Neuronal stem cell (in vitro differentiated cells): ENCODE data around the gene B3GNT5.
A peak's percentile ranks its signal among the peaks of the same experiment; 100 is the strongest.

Experiments
- DNase-seq: peaks from one replicate; pipeline ENCODE4 v3.0.0-alpha.2; 2013; ENCODE audit warnings: low spot score
- H2AFZ ChIP-seq: one replicate; pipeline ENCODE4 v1.6.1; 2013; ENCODE audit warnings: mild to moderate bottlenecking, low read length, inconsistent platforms
- H2AK5ac ChIP-seq: 2 replicates; pipeline ENCODE4 v1.6.1; 2013; ENCODE audit warnings: low read depth, mild to moderate bottlenecking, inconsistent platforms, low read length, moderate library complexity, mixed read lengths
- H2BK120ac ChIP-seq: 2 replicates; pipeline ENCODE4 v1.6.1; 2013; ENCODE audit warnings: low read depth, mild to moderate bottlenecking, inconsistent platforms, low read length, moderate library complexity, mixed read lengths
- H2BK12ac ChIP-seq: one replicate; pipeline ENCODE4 v1.6.1; 2013; ENCODE audit warnings: low read length, inconsistent platforms
- H2BK15ac ChIP-seq: 2 replicates; pipeline ENCODE4 v1.6.1; 2013; ENCODE audit warnings: mild to moderate bottlenecking, low read length, inconsistent platforms, mixed read lengths
- H2BK5ac ChIP-seq: one replicate; pipeline ENCODE4 v1.6.1; 2013; ENCODE audit warnings: inconsistent platforms, mild to moderate bottlenecking, low read length, moderate library complexity
- H3K14ac ChIP-seq: one replicate; pipeline ENCODE4 v1.6.1; 2013; ENCODE audit warnings: low read length, inconsistent platforms
- H3K18ac ChIP-seq: 2 replicates; pipeline ENCODE4 v1.6.1; 2013; ENCODE audit warnings: low read length, inconsistent platforms
- H3K23ac ChIP-seq: 2 replicates; pipeline ENCODE4 v1.6.1; 2013; ENCODE audit warnings: low read depth, mild to moderate bottlenecking, mixed read lengths, low read length, inconsistent platforms; ENCODE audit not compliant: poor library complexity
- H3K27ac ChIP-seq: replicated peaks from 3 replicates; pipeline ENCODE4 v1.5.1; 2013; ENCODE audit warnings: low read length, inconsistent platforms
- H3K27me3 ChIP-seq, 3 experiments: 2 replicates each; pipeline ENCODE4 v1.6.1; 2013; ENCODE audit warnings: low read length in 3 of 3, mild to moderate bottlenecking in 2 of 3, inconsistent platforms in 1 of 3, low read depth in 1 of 3, mixed read lengths in 1 of 3, moderate library complexity in 1 of 3; ENCODE audit not compliant: control insufficient read depth in 3 of 3, insufficient read depth in 3 of 3
- H3K36me3 ChIP-seq, 2 donors: replicated peaks in 1 of 2; 2 replicates each; pipeline ENCODE4 v1.6.1; 2013; ENCODE audit warnings: low read length in 2 of 2; ENCODE audit not compliant: control insufficient read depth in 2 of 2, insufficient read depth in 2 of 2
- H3K4ac ChIP-seq: 2 replicates; pipeline ENCODE4 v1.6.1; 2013; ENCODE audit warnings: inconsistent platforms, mild to moderate bottlenecking, low read length, moderate library complexity
- H3K4me1 ChIP-seq, 2 donors: 1 replicate in 1 of 2; 2 replicates in 1 of 2; pipeline ENCODE4 v1.6.1; 2013; ENCODE audit warnings: low read length in 2 of 2, low read depth in 1 of 2; ENCODE audit not compliant: control insufficient read depth in 2 of 2, insufficient read depth in 1 of 2
- H3K4me2 ChIP-seq: one replicate; pipeline ENCODE4 v1.6.1; 2013; ENCODE audit warnings: mild to moderate bottlenecking, low read length, inconsistent platforms; ENCODE audit not compliant: insufficient read depth, poor library complexity, severe bottlenecking
- H3K4me3 ChIP-seq, 2 donors: 2 replicates each; pipeline ENCODE4 v1.5.1; 2013; ENCODE audit warnings: low read length in 2 of 2, mild to moderate bottlenecking in 2 of 2, inconsistent platforms in 1 of 2, moderate library complexity in 1 of 2
- H3K79me1 ChIP-seq: one replicate; pipeline ENCODE4 v1.6.1; 2013; ENCODE audit warnings: low read depth, mild to moderate bottlenecking, inconsistent platforms, low read length, moderate library complexity
- H3K9ac ChIP-seq: one replicate; pipeline ENCODE4 v1.6.1; 2013; ENCODE audit warnings: mild to moderate bottlenecking, low read depth, low read length, inconsistent platforms; ENCODE audit not compliant: poor library complexity
- H3K9me3 ChIP-seq, 2 donors: replicated peaks in 1 of 2; 2 replicates each; pipeline versions ENCODE3 to v1.6.1; 2013; ENCODE audit warnings: low read length in 2 of 2, mild to moderate bottlenecking in 2 of 2, inconsistent platforms in 1 of 2, low read depth in 1 of 2, mixed read lengths in 1 of 2, moderate library complexity in 1 of 2; ENCODE audit not compliant: control insufficient read depth in 2 of 2, insufficient read depth in 1 of 2
- H4K8ac ChIP-seq: one replicate; pipeline ENCODE4 v1.6.1; 2013; ENCODE audit warnings: low read depth, mild to moderate bottlenecking, inconsistent platforms, low read length, moderate library complexity
- H4K91ac ChIP-seq: one replicate; pipeline ENCODE4 v1.6.1; 2013; ENCODE audit warnings: low read length, low read depth, mild to moderate bottlenecking, inconsistent platforms; ENCODE audit not compliant: poor library complexity
- WGBS, 2 donors: extraction: QIAGEN DNeasy Blood & Tissue Kit; methylation state at CpG; one replicate each; pipeline ENCODE4 v1.1.7; 2013; ENCODE audit warnings: missing lambda C conversion rate in 2 of 2, mixed read lengths in 1 of 2; ENCODE audit not compliant: insufficient read length in 2 of 2, insufficient replicate concordance in 1 of 2; ENCODE audit errors: extremely low coverage in 2 of 2; 5-methylcytosine and 5-hydroxymethylcytosine counted together

B3GNT5 gene

GRCh38 chr3:183268366-183268765 lies 15.3 kb downstream of the B3GNT5 start:
- H2BK5ac ChIP-seq: no peak overlapping the region
- H2BK120ac ChIP-seq: no peak overlapping the region
- no peak overlapping the region for H4K8ac ChIP-seq
- no peak for DNase-seq
- no peak overlapping the region for H2AFZ ChIP-seq
- no peak overlapping the region for H3K23ac ChIP-seq
- no peak overlapping the region for H3K14ac ChIP-seq
- no peak overlapping the region for H3K4me3 ChIP-seq
- no peak overlapping the region for H2BK12ac ChIP-seq
- H3K4me2 ChIP-seq: no peak overlapping the region
- no CpG with 5 or more reads among the region's 5 CpGs for WGBS, 2 donors
- H2AK5ac ChIP-seq: no peak overlapping the region
- H3K4ac ChIP-seq: no peak overlapping the region
- H3K27ac ChIP-seq: no peak overlapping the region
- H3K36me3 ChIP-seq: peaks cover 0 to 42% of the 10 kb centered on the region in 2 donors
- H3K27me3 ChIP-seq: no peaks in the 10 kb centered on the region
- H3K9ac ChIP-seq: no peak overlapping the region
- H4K91ac ChIP-seq: no peak overlapping the region
- H3K18ac ChIP-seq: no peak overlapping the region
- H3K4me1 ChIP-seq: peaks cover 14 to 24% of the 10 kb centered on the region in 2 donors
- no peaks in the 10 kb centered on the region for H3K79me1 ChIP-seq
- no peak overlapping the region for H2BK15ac ChIP-seq
- no peaks in the 10 kb centered on the region for H3K9me3 ChIP-seq

- Histone ChIP-seq H2AK5ac (no peak overlapping the region), H3K14ac (no peak overlapping the region), H3K9me3 (no peaks in the 10 kb centered on the region), H2BK5ac (no peak overlapping the region), H3K4me2 (no peak overlapping the region), H3K23ac (no peak overlapping the region), H3K36me3 (peaks cover 0 to 49% of the 10 kb centered on the region in 2 donors), H3K9ac (no peak overlapping the region), H3K4me1 (peaks cover 8 to 14% of the 10 kb centered on the region in 2 donors), H3K27ac (no peak overlapping the region), H3K4ac (peak overlapping the region; percentile 56), H2AFZ (no peak overlapping the region), H2BK12ac (no peak overlapping the region), H2BK15ac (no peak overlapping the region), H3K27me3 (no peaks in the 10 kb centered on the region), H4K91ac (no peak overlapping the region), H4K8ac (no peak overlapping the region), H3K4me3 (no peak overlapping the region), H3K18ac (no peak overlapping the region), H2BK120ac (no peak overlapping the region), H3K79me1 (no peaks in the 10 kb centered on the region)
- WGBS, 2 donors: no CpG with 5 or more reads among the region's 13 CpGs
- DNase-seq: no peak
Measured at GRCh38 chr3:183269345-183269744, 16.3 kb downstream of the B3GNT5 start.

- no peak overlapping the region for H2BK15ac ChIP-seq
- peaks cover 0 to 49% of the 10 kb centered on the region in 2 donors for H3K36me3 ChIP-seq
- no peak overlapping the region for H3K9ac ChIP-seq
- H3K27me3 ChIP-seq: no peaks in the 10 kb centered on the region
- no CpG with 5 or more reads among the region's 7 CpGs for WGBS, 2 donors
- no peak overlapping the region for H4K8ac ChIP-seq
- H3K23ac ChIP-seq: no peak overlapping the region
- no peak overlapping the region for H3K4ac ChIP-seq
- H2AFZ ChIP-seq: no peak overlapping the region
- H2BK120ac ChIP-seq: no peak overlapping the region
- H3K9me3 ChIP-seq: no peaks in the 10 kb centered on the region
- no peaks in the 10 kb centered on the region for H3K79me1 ChIP-seq
- no peak overlapping the region for H3K27ac ChIP-seq
- no peak overlapping the region for H2BK12ac ChIP-seq
- H3K4me1 ChIP-seq: peaks cover 8 to 9% of the 10 kb centered on the region in 2 donors
- no peak overlapping the region for H3K18ac ChIP-seq
- H4K91ac ChIP-seq: no peak overlapping the region
- H2BK5ac ChIP-seq: no peak overlapping the region
- DNase-seq: no peak
- H2AK5ac ChIP-seq: no peak overlapping the region
- H3K4me3 ChIP-seq: no peak overlapping the region
- H3K4me2 ChIP-seq: no peak overlapping the region
- H3K14ac ChIP-seq: no peak overlapping the region
Measured at GRCh38 chr3:183270344-183270743, 17.3 kb downstream of the B3GNT5 start.

- DNase-seq: no peak
- no peak overlapping the region for H4K91ac ChIP-seq
- H2AK5ac ChIP-seq: no peak overlapping the region
- H3K27ac ChIP-seq: no peak overlapping the region
- H2AFZ ChIP-seq: no peak overlapping the region
- H2BK120ac ChIP-seq: no peak overlapping the region
- H3K27me3 ChIP-seq: no peaks in the 10 kb centered on the region
- H3K4me2 ChIP-seq: no peak overlapping the region
- no peak overlapping the region for H3K14ac ChIP-seq
- H3K79me1 ChIP-seq: no peaks in the 10 kb centered on the region
- no peak overlapping the region for H3K23ac ChIP-seq
- H3K9me3 ChIP-seq: no peaks in the 10 kb centered on the region
- no peak overlapping the region for H3K4me3 ChIP-seq
- no peak overlapping the region for H3K18ac ChIP-seq
- H3K4me1 ChIP-seq: no peaks in the 10 kb centered on the region
- no peak overlapping the region for H3K9ac ChIP-seq
- H2BK5ac ChIP-seq: no peak overlapping the region
- no CpG with 5 or more reads among the region's 3 CpGs for whole genome bisulfite sequencing, 2 donors
- no peak overlapping the region for H2BK15ac ChIP-seq
- H2BK12ac ChIP-seq: no peak overlapping the region
- no peak overlapping the region for H3K4ac ChIP-seq
- no peak overlapping the region for H4K8ac ChIP-seq
- peaks cover 0 to 49% of the 10 kb centered on the region in 2 donors for H3K36me3 ChIP-seq
Measured at GRCh38 chr3:183272142-183272541, 19.1 kb downstream of the B3GNT5 start.
